GM13977 (cell line): ENCODE results near the gene BABAM2.

ENCODE experiments used
- DNase-seq: peaks from one replicate; pipeline ENCODE4 v3.0.0; 2012; ENCODE audit warnings: low spot score
- in situ Hi-C: fragments of 300-500 bp; cut with MboI; formaldehyde crosslinking; loops from one replicate; pipeline ENCODE4 v1.12.0; 2022; ENCODE audit warnings: low sequenced_read_pairs, low pct_unique_long_range_greater_than_20kb, mixed read lengths, inconsistent platforms; ENCODE audit not compliant: unreplicated experiment
- TF ChIP-seq, protein P1 (sequence below): IDR thresholded peaks from 2 replicates; pipeline ENCODE4 v1.5.1; 2012; ENCODE audit warnings: mild to moderate bottlenecking, control low read depth; ENCODE audit not compliant: insufficient read depth; ENCODE audit errors: extremely low read depth, missing control alignments

Gene BABAM2

DNA sequence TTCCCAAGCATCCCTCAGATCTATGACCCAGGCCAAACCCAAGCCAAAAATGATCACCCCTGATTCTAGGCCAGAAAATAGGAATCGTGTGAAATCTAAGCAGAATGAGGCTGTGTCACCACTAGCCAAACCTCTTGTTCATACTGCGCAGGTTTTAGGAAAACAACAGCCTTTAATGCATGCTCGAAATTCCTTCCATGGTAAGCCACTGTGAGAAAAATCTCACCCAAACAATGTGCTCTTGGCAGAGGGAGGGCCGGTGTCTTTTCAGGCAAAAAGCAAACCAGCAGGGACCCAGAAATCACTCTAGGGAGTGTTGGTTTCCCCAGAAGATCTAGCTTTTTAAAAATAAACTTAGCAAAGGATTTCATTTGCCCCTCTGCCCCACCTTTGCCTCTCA is 430.9 kb downstream of the BABAM2 start:
- DNase-seq: no peak
- TF ChIP-seq, protein P1, sequence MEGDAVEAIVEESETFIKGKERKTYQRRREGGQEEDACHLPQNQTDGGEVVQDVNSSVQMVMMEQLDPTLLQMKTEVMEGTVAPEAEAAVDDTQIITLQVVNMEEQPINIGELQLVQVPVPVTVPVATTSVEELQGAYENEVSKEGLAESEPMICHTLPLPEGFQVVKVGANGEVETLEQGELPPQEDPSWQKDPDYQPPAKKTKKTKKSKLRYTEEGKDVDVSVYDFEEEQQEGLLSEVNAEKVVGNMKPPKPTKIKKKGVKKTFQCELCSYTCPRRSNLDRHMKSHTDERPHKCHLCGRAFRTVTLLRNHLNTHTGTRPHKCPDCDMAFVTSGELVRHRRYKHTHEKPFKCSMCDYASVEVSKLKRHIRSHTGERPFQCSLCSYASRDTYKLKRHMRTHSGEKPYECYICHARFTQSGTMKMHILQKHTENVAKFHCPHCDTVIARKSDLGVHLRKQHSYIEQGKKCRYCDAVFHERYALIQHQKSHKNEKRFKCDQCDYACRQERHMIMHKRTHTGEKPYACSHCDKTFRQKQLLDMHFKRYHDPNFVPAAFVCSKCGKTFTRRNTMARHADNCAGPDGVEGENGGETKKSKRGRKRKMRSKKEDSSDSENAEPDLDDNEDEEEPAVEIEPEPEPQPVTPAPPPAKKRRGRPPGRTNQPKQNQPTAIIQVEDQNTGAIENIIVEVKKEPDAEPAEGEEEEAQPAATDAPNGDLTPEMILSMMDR: no peak
- in situ Hi-C loops: no loop called here

DNA sequence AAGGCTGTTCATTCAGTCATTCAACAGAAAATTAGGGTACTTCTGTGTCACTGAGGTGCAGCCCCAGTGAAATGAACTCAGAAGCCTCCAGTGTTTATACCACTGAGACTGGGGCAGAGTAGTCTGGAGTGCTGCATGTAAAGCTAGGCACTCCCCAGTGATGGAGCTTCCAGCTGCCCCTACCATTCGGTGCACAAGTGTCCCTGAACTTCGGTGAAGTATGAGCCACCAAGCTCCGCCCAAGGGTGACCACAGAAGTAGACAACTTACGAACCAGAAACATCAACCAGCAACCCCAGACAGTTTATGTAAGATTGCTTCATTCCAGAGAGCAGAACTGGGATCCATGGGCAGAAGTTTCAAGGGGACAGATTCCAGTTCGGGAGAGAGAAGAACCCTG is 431.5 kb downstream of the BABAM2 start:
- TF ChIP-seq, protein P1: no peak
- in situ Hi-C loops: no loop called here
- no peak for DNase-seq

DNA sequence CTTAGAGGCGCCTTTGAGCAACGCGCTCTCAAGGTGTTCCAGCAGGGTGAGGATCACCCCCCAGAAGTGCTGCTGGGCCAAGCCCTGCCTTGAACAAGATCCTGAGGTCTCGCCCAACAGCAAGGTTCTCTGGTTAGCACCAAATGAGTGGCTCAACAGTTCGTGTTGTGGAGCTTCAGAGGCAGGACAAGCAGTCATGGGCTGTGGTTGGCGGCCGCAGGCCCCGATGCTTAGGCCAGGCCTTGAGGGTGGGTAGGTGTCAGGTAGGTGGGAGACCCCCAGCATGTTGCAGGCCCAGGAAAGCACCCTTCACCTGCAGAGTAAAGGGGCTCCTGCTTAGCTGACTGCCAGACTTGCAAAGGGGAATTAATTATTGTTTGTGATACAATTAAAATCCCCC is 431.9 kb downstream of the BABAM2 start:
- in situ Hi-C loops: no loop called here
- TF ChIP-seq, protein P1: no peak
- DNase-seq: no peak

DNA sequence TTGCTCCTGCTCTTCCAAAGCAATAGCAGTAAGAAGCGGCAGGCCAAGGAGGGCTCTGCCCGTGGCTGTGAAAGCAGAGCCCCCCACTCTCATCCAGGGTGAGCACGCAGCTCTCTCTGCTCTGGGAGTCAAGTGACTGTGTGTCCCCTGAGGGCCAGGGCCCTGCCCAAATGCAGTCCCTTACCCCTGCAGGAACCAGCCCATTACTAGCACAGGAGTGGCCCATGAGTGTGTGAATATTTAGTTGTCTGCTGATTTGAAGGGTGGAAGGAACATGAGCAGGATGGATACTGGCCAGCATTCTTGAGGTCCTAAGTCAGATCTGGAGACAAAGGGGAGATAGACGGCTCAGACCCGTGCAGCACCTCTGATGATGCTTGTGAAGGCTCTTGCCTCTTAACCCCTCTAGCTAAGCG is 432.5 kb downstream of the BABAM2 start:
- in situ Hi-C loops: no loop called here
- DNase-seq: no peak
- TF ChIP-seq, protein P1: no peak

DNA sequence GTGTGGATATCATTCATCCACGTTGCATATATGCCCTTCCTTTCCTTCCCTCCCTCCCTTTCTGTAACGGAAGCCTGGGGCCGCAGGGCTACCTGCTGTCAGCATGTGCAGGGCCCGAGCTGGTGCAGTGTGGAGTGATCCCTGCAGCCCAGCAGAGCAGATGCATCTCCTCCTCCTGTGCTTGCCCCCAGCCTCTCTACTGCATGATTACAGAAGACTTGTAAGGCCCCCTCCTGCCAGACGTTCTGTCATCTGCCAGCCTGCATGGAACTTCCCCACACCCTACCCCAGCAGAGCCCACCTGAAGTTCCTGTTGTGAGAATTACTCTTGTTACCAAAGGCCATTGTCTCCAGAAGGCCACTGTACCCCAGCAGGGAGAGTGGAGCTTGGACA is 434.6 kb downstream of the BABAM2 start:
- TF ChIP-seq, protein P1: no peak
- no peak for DNase-seq
- in situ Hi-C loops: no loop called here

DNA sequence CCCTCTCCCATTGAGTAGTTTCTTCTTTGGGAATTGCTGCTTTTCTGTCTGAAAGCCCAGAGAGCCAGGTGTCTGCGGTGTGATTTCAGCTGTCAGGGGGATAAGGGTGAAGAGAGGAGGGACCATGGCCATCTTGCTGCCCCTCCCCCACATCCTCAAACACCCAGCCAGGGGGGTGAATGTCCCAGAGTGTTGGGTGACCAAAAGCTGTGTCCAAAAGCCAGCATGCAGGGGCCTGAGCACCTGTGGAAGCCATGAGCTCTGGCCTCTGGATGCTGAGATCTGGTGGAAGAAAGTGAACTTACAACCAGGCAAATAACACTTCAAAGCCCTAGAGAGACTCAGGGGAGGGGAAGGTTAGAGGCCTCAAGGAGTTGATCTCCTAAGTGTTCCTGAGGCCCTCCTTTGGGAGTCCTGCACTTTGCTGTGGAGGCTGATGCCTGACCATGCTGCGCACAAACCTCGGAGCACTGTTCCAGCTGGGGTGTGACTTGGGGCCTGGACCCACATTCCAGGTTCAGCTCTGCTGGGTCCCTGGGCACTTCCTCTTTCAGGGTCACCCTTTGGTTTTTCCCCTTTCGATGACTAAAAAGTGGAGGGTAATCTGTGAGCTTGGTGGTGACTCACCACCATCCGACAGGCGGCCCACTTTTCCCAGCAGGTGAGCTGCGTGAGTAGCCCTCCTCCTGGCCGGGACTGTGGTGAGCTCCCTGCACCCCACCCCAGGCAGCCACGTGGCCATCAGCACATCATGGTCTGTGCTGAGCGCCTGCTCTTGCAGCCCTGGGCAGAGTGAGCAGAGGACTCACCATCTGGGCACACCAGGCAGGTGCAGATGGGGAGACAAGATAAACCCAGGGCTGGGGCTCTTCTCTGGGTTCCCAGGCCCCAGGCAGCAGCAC is 435.3 kb downstream of the BABAM2 start:
- in situ Hi-C loops: no loop called here
- TF ChIP-seq, protein P1: peak; percentile 5
- no peak for DNase-seq

DNA sequence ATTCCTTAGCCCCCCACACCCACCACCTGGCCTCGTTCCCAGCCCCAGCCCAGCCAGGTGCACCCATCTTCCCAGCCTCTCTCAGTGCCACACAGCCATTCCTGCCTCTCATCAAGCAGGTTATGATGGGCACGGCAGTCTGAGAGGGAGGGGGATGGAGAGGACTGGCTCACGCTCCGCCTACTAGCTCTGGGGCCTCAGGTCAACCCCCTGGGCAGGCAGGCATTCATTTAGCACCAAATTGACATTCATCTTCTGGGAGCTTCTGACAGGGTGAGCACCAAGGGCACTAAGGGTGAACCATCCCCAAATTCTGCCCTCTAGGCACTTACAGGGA is 435.9 kb downstream of the BABAM2 start:
- in situ Hi-C loops: no loop called here
- DNase-seq: no peak
- TF ChIP-seq, protein P1: no peak
